Fibroblast of lung (primary cell): ENCODE results near the gene MRPL37.

Experiments
- EZH2 ChIP-seq: IDR thresholded peaks from 2 replicates; pipeline ENCODE4 v1.5.1; 2012; ENCODE audit warnings: low read length, control low read depth, mild to moderate bottlenecking; ENCODE audit errors: missing control alignments
- TF ChIP-seq, protein P1 (sequence below), 2 donors: IDR thresholded peaks in 1 of 2; conservative IDR thresholded peaks in 1 of 2; 1 replicate in 1 of 2; 2 replicates in 1 of 2; pipeline ENCODE4 v1.5.1; 2011 to 2012; ENCODE audit warnings: low read length in 2 of 2, control low read depth in 1 of 2, inconsistent platforms in 1 of 2, low read depth in 1 of 2, mild to moderate bottlenecking in 1 of 2

DNA sequence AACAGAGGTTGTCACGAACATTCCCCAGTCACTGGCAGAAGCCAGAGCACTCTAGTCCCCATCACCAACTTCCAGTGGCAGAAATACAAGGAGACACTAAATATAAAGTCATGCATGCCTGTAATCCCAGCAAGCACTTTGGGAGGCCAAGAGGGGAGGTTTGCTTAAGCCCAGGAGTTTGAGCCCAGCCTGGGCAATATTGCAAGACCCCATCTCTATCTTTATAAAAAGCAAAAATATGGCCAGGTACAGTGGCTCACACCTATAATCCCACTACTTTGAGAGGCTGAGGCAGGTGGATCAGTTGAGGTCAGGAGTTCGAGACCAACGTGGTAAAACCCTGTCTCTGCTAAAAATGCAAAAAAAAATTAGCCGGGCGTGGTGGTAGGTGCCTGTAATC lies 6.5 kb upstream of the MRPL37 start:
- TF ChIP-seq, protein P1, sequence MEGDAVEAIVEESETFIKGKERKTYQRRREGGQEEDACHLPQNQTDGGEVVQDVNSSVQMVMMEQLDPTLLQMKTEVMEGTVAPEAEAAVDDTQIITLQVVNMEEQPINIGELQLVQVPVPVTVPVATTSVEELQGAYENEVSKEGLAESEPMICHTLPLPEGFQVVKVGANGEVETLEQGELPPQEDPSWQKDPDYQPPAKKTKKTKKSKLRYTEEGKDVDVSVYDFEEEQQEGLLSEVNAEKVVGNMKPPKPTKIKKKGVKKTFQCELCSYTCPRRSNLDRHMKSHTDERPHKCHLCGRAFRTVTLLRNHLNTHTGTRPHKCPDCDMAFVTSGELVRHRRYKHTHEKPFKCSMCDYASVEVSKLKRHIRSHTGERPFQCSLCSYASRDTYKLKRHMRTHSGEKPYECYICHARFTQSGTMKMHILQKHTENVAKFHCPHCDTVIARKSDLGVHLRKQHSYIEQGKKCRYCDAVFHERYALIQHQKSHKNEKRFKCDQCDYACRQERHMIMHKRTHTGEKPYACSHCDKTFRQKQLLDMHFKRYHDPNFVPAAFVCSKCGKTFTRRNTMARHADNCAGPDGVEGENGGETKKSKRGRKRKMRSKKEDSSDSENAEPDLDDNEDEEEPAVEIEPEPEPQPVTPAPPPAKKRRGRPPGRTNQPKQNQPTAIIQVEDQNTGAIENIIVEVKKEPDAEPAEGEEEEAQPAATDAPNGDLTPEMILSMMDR (conservative IDR thresholded peaks at IDR 0.05 in 1 of 2, IDR thresholded peaks at IDR 0.05 in 1 of 2; ENCODE audit: low read depth in 1 of 2, low read length in 2 of 2): no peak
- TF ChIP-seq EZH2: no peak
